ENCODE measurements around the gene RPL36. TPM values are rescaled to one million over a fixed set of nuclear protein-coding genes. Genes with fewer than 3 reads are reported as not detected.

The RPL36 gene
- total RNA-seq, 2 donors from 2014 or later = 280 to 342 TPM

DNA sequence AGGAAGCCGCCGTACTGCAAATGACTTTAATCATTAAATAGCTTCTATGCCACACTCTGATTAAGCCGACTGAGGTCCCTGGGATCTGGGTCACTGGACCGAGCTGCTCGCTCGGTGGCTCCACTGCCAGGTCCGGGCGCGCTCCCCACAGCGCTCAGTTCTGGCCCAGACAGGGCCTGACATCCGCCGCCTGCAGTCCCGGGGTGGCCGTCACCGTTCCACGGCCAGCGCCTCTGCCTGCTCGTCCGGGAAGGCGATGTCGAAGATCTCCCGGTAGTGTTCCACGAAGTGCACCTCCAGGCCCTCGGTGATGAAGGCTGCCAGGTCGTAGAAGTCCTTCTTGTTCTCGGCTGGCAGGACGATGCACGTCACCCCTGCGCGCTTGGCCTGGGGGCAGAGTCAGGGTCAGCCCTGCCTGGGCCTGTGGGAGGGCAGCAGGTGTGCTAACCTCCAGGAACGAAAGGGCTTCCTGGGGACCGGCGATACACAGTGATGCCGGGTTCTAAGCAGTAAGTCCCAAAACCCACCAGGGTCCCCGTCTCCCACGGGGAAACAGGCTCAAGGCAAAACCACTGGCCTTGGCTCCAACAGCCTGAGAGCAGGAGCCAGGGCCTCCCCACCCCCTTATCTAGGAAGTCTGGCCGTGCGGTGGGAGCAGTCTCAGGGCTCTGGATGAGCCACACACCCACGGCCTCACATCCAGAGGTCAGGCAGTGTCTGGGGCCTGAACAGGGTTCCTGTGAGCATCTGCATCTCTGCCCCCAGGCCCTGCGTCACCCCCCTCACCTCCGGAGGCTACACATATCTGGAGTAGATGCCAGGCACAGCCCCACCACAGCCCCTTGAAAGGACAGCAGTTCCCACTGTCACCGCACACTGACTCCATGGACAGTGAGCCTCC is 2.0 kb downstream of the RPL36 start:
- Histone ChIP-seq H3K36me3 (replicated peaks in 1 of 2; ENCODE audit: insufficient read depth in 1 of 2, low read depth in 2 of 2) (peaks cover 0 to 12% of the 10 kb centered on the region in 2 donors), H3K27ac (peak overlapping the region in 3 of 4 donors; percentile 91 to 94 (median 94)), H3K27me3 (no peaks in the 10 kb centered on the region), H3K4me3 (no peak overlapping the region), H3K9me3 (no peaks in the 10 kb centered on the region), H3K4me1 (peaks cover 31% of the 10 kb centered on the region)
- WGBS, 2 donors = 45% methylated on average over 42 of the region's 42 CpGs; no CpG with 5 or more reads in 1 of the 2 donors
- TF ChIP-seq, protein P1, sequence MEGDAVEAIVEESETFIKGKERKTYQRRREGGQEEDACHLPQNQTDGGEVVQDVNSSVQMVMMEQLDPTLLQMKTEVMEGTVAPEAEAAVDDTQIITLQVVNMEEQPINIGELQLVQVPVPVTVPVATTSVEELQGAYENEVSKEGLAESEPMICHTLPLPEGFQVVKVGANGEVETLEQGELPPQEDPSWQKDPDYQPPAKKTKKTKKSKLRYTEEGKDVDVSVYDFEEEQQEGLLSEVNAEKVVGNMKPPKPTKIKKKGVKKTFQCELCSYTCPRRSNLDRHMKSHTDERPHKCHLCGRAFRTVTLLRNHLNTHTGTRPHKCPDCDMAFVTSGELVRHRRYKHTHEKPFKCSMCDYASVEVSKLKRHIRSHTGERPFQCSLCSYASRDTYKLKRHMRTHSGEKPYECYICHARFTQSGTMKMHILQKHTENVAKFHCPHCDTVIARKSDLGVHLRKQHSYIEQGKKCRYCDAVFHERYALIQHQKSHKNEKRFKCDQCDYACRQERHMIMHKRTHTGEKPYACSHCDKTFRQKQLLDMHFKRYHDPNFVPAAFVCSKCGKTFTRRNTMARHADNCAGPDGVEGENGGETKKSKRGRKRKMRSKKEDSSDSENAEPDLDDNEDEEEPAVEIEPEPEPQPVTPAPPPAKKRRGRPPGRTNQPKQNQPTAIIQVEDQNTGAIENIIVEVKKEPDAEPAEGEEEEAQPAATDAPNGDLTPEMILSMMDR (IDR thresholded peaks at IDR 0.05) = no peak
- no peak for TF ChIP-seq POLR2A (IDR thresholded peaks at IDR 0.05)
- intact Hi-C loops (cut with DNase I) = no loop called here
- ATAC-seq = no peak
- no peak for DNase-seq

DNA sequence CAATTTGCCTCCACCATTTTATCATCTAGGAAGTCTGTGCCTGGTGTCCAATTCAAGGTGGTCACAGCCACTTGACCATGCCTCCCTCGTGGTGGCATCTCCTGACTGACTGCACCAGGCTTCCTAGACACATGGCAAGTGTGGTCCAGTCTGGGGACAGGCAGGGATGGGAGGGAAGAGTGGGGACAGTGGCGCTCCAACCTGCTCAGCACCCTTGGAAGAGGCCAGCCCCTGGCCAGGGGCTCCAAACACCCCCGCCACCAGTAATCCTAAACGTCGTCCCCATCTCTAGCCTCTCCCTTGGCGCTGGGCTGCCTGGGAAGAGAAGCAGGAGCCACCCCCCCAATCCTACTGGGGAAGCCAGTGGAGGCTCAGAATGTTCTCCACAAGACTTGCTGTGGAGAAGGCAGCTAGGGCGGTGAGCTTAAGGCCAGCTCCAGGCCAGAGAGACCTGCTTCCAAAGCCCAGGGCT is 2.7 kb downstream of the RPL36 start:
- intact Hi-C loops (cut with DNase I) = no loop called here
- no peaks in the 10 kb centered on the region for H3K27me3 ChIP-seq
- peaks cover 24% of the 10 kb centered on the region for H3K4me1 ChIP-seq
- 60 to 88% methylated on average over 2 to 7 of the region's 7 CpGs for WGBS, 2 donors
- H3K36me3 ChIP-seq (replicated peaks in 1 of 2; ENCODE audit: insufficient read depth in 1 of 2, low read depth in 2 of 2) = peaks cover 0 to 12% of the 10 kb centered on the region in 2 donors
- no peak overlapping the region for H3K27ac ChIP-seq
- no peak for ATAC-seq
- no peak overlapping the region for H3K4me3 ChIP-seq
- no peak for TF ChIP-seq POLR2A (IDR thresholded peaks at IDR 0.05)
- TF ChIP-seq, protein P1 (IDR thresholded peaks at IDR 0.05) = no peak
- H3K9me3 ChIP-seq = no peaks in the 10 kb centered on the region
- DNase-seq = no peak

DNA sequence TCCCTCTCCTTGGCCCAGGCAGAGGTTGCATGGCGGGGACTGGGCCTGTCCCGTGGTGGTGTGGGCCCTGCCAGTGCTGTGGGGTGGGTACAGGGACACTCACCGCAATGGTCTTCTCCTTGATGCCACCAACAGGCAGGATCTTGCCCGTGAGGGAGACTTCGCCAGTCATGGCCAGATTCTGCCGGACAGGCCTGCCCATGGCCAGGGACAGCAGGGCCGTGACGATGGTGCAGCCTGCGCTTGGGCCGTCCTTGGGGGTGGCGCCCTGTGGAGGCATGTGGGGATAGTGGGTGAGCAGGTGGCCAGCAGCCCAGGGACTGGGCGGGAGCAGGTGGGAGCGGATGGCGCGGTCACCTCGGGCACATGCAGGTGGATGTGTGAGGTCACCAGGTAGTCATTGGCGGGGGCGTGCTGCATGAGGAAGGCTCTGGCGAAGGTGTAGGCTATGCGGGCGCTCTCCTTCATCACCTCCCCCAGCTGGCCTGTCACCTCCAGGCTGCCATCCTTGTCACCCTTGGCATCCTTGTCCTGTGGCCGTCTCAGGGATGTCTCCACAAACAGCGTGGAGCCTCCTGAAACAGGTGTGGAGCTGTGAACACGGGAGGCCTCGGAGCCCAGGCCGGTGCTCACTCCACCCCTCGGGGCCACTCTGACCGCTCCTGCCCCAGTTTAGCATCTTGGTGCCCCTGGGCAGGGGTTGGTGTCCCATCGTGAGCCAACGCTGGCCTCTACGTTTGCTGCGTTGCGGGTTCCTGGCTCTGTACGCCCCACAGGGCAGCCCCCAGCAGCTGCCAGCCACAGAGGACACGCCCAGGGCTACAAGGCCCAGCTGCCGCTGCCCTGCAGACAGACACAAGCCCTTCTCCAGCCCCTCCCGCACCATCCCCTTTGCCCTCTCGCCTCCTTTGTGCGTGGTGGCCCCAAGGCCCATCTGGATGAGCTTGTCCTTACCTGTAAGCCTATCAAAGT is 3.4 kb downstream of the RPL36 start:
- intact Hi-C loops (cut with DNase I) = no loop called here
- 90 to 94% methylated on average over 17 to 36 of the region's 39 CpGs for WGBS, 2 donors
- Histone ChIP-seq H3K36me3 (replicated peaks in 1 of 2; ENCODE audit: insufficient read depth in 1 of 2, low read depth in 2 of 2) (peaks cover 4 to 15% of the 10 kb centered on the region in 2 donors), H3K9me3 (no peaks in the 10 kb centered on the region), H3K27ac (no peak overlapping the region), H3K27me3 (no peaks in the 10 kb centered on the region), H3K4me1 (peaks cover 23% of the 10 kb centered on the region), H3K4me3 (no peak overlapping the region)
- ATAC-seq (no peak), DNase-seq (peak in 1 of 4 donors; percentile 12)
- TF ChIP-seq, protein P1 (IDR thresholded peaks at IDR 0.05) = no peak
- TF ChIP-seq POLR2A (IDR thresholded peaks at IDR 0.05) = no peak

DNA sequence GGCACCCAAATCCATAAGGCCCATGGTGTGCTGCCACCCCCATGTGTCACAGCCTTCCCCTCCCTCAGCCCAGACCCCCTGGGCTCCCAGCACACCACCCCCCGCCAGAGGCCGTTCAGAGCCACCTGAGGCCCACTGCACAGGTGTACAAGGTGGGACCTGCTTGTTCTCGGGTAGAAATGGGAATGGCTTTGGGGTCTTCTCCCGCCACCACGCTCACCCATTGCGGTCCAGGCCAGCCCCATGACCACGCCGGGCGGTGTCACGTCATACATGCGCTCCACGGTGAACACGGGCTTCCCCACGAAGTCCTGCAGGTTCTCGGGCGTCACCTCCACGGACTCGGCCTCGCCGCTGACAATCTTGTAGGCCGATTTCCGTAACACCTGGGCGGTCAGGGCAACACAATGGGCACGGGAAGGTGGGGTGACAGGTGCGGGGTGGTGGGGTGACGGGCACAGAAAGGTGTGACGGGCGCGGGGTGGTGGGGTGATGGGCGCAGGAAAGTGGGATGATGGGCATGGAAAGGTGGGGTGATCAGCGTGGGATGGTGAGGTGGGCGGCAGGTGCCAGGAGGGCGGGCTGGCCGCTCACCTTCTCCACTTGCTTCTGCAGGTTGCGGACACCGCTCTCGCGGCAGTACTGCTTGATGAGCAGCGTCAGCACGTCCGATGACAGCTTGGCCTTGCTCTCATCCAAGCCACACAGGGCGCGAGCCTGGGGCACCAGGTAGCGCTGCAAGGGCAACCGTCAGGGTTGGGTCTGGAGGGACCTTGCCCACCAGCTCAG is 4.3 kb downstream of the RPL36 start:
- no peak overlapping the region for H3K27ac ChIP-seq
- ATAC-seq = no peak
- peak in 1 of 4 donors; percentile 16 for DNase-seq

More for the DNA sequence above, 4.3 kb downstream of the RPL36 start:
- H3K4me3 ChIP-seq = no peak overlapping the region
- peaks cover 23% of the 10 kb centered on the region for H3K4me1 ChIP-seq
- TF ChIP-seq POLR2A (IDR thresholded peaks at IDR 0.05) = no peak
- TF ChIP-seq, protein P1 (IDR thresholded peaks at IDR 0.05) = no peak
- no peaks in the 10 kb centered on the region for H3K27me3 ChIP-seq
- peaks cover 6 to 16% of the 10 kb centered on the region in 2 donors for H3K36me3 ChIP-seq (replicated peaks in 1 of 2; ENCODE audit: insufficient read depth in 1 of 2, low read depth in 2 of 2)
- intact Hi-C loops (cut with DNase I) = no loop called here
- no peaks in the 10 kb centered on the region for H3K9me3 ChIP-seq
- 87 to 90% methylated on average over 29 to 43 of the region's 45 CpGs for WGBS, 2 donors

Measured in body of pancreas (tissue), 4 donors.